PC-3 (cell line): ENCODE measurements around the gene MATN1. TPM values are rescaled to one million over a fixed set of nuclear protein-coding genes. Genes with fewer than 3 reads are reported as not detected.

ENCODE experiments used
- ATAC-seq: fragments of 200-7000 bp; cut with Tn5 transposase; 2 replicates; pipeline ENCODE4 v1.9.1; 2020; ENCODE audit warnings: mild to moderate bottlenecking, moderate library complexity
- BruUV-seq: library from RNA; stranded (reverse); fragments of 400-500 nt; replicated peaks from 2 replicates; lab custom pipeline; 2021; lab: Mats Ljungman, UMichigan
- CTCF ChIA-PET: fragments of 300-600 bp; sonication (Branson Sonifier 250); formaldehyde crosslinking; loops from one replicate; lab custom pipeline; 2022; ENCODE audit warnings: antibody characterized with exemption; lab: Charles Lee
- POLR2A ChIA-PET: fragments of 300-600 bp; sonication (Branson Sonifier 250); formaldehyde crosslinking; loops from one replicate; lab custom pipeline; 2022; ENCODE audit warnings: antibody characterized with exemption; ENCODE audit not compliant: unreplicated experiment; lab: Charles Lee
- DNase-seq: peaks from one replicate; pipeline ENCODE4 v3.0.0-alpha.2; 2015
- H2AFZ ChIP-seq: fragments of 300-600 bp; sonication (generic); 2 replicates; pipeline ENCODE4 v1.6.0; 2016; ENCODE audit warnings: antibody characterized with exemption, low read length
- H3F3A ChIP-seq: fragments of 300-600 bp; sonication (generic); one replicate; pipeline ENCODE4 v1.6.0; 2017; ENCODE audit warnings: antibody characterized with exemption, low read length, control low read depth, mild to moderate bottlenecking; ENCODE audit not compliant: unreplicated experiment
- H3K27ac ChIP-seq: fragments of 300-600 bp; sonication (generic); 2 replicates; pipeline ENCODE4 v1.5.1; 2016; ENCODE audit warnings: mild to moderate bottlenecking, low read length
- H3K27me3 ChIP-seq: fragments of 300-600 bp; sonication (generic); 2 replicates; pipeline ENCODE4 v1.6.1; 2016; ENCODE audit warnings: low read length, mixed read lengths
- H3K36me3 ChIP-seq: fragments of 300-600 bp; sonication (generic); 2 replicates; pipeline ENCODE4 v1.6.1; 2016; ENCODE audit warnings: low read depth, mixed run types, low read length, mixed read lengths
- H3K4me1 ChIP-seq: fragments of 300-600 bp; sonication (generic); 2 replicates; pipeline ENCODE4 v1.5.1; 2016; ENCODE audit warnings: low read length; ENCODE audit not compliant: insufficient read depth
- H3K4me2 ChIP-seq: fragments of 300-600 bp; sonication (generic); 2 replicates; pipeline ENCODE4 v1.6.0; 2016; ENCODE audit warnings: low read length
- H3K4me3 ChIP-seq: fragments of 300-600 bp; sonication (generic); 2 replicates; pipeline ENCODE4 v1.5.1; 2016; ENCODE audit warnings: mild to moderate bottlenecking, low read length, mixed read lengths
- H3K79me2 ChIP-seq: fragments of 300-600 bp; sonication (generic); 2 replicates; pipeline ENCODE4 v1.6.1; 2017; ENCODE audit warnings: low read length, mixed read lengths
- H3K9ac ChIP-seq: fragments of 300-600 bp; sonication (generic); 2 replicates; pipeline ENCODE4 v1.6.0; 2016; ENCODE audit warnings: mild to moderate bottlenecking, low read length
- H3K9me2 ChIP-seq: fragments of 300-600 bp; sonication (generic); replicated peaks from 2 replicates; pipeline ENCODE4 v1.6.1; 2016; ENCODE audit warnings: mixed run types, low read length, mixed read lengths
- H3K9me3 ChIP-seq: fragments of 300-600 bp; sonication (generic); 2 replicates; pipeline ENCODE4 v1.6.1; 2016; ENCODE audit warnings: low read length, mixed read lengths
- H4K20me1 ChIP-seq: fragments of 300-600 bp; sonication (generic); 2 replicates; pipeline ENCODE4 v1.6.1; 2016; ENCODE audit warnings: low read length, mixed read lengths
- CTCF ChIP-seq: fragments of 300-600 bp; sonication (generic); conservative IDR thresholded peaks from 2 replicates; pipeline ENCODE4 v1.5.1; 2017; ENCODE audit warnings: antibody characterized with exemption, low read depth, mild to moderate bottlenecking, low read length
- EZH2 ChIP-seq: fragments of 300-600 bp; sonication (generic); IDR thresholded peaks from one replicate; pipeline ENCODE4 v1.6.1; 2017; ENCODE audit warnings: antibody characterized with exemption, mild to moderate bottlenecking, low read length; ENCODE audit not compliant: unreplicated experiment
- EZH2phosphoT487 ChIP-seq: fragments of 300-600 bp; sonication (generic); IDR thresholded peaks from 2 replicates; pipeline ENCODE4 v1.6.1; 2018; ENCODE audit warnings: mild to moderate bottlenecking, antibody characterized with exemption, low read length, borderline replicate concordance
- intact Hi-C: fragments of 100-400 bp; cut with micrococcal nuclease; formaldehyde crosslinking; loops from 2 replicates; pipeline ENCODE4 v1.9.0; 2023
- total RNA-seq: library from RNA; depleted of rRNA; stranded (reverse); fragments of >200 nt; gene quantifications from 2 replicates; pipeline ENCODE4 v1.2.3, GENCODE V29; 2014

The MATN1 gene
- total RNA-seq, 1 experiment from 2014 or later, result not detected

- peaks cover 5% of the 10 kb centered on the region; the same call in 1 of the 2 replicates for H3K27me3 ChIP-seq
- H3K36me3 ChIP-seq, result no peaks in the 10 kb centered on the region
- TF ChIP-seq EZH2phosphoT487, result no peak
- TF ChIP-seq CTCF, result no peak
- no peak for TF ChIP-seq EZH2
- no peaks in the 10 kb centered on the region for H3K4me1 ChIP-seq
- H3K4me2 ChIP-seq, result no peak overlapping the region
- no peak overlapping the region for H2AFZ ChIP-seq
- no peaks in the 10 kb centered on the region for H3K9me2 ChIP-seq
- no TSS peak for BruUV-seq
- peak; percentile 15 for DNase-seq
- no peak overlapping the region for H3K27ac ChIP-seq
- no peaks in the 10 kb centered on the region for H3K9me3 ChIP-seq
- CTCF ChIA-PET, result interaction anchor here (0.6 kb wide), 1 partner anchor 990 kb away, joined by 3 read pairs; no protein-coding TSS in a partner anchor
- H4K20me1 ChIP-seq, result no peaks in the 10 kb centered on the region
- intact Hi-C loops, result loop anchor here (5.0 to 10.0 kb wide), 4 partner anchors 999 to 1819 kb away; no protein-coding TSS in a partner anchor
- POLR2A ChIA-PET, result no interaction called here
- H3F3A ChIP-seq, result no peaks in the 10 kb centered on the region
- no peak overlapping the region for H3K4me3 ChIP-seq
- ATAC-seq, result peak; percentile 39; the same call in 1 of the 2 replicates
- H3K9ac ChIP-seq, result no peak overlapping the region
- no peaks in the 10 kb centered on the region for H3K79me2 ChIP-seq
Observed at GRCh38 chr1:30706528-30706927, 16.9 kb downstream of the MATN1 start.

DNA sequence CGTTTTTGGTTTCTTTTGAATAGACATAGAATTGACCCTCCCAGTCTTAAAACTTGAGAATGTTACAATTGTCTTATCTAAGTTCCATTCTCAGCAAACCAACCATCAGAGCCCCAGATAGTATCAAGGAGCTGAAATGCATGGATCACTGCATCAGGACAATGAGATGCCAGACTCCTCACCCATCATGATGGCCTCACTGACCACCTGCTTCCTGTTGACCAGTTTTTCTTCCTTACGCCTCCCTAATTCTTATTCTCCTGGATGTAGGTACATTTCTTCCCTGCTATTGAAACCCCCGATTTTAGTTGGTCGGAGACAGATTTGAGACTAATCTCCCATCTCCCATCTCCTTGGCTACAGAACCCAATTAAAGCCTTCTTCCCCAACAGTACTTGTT, 17.7 kb downstream of the MATN1 start:
- Histone ChIP-seq H3K9me3 (no peaks in the 10 kb centered on the region), H4K20me1 (no peaks in the 10 kb centered on the region), H3K9ac (no peak overlapping the region), H3K9me2 (no peaks in the 10 kb centered on the region), H3K36me3 (no peaks in the 10 kb centered on the region), H3F3A (no peaks in the 10 kb centered on the region), H3K4me3 (no peak overlapping the region), H3K4me1 (no peaks in the 10 kb centered on the region), H3K27me3 (0 out of 2 replicates have a peak, but pooled peaks cover 3% of the 10 kb centered on the region), H2AFZ (no peak overlapping the region), H3K27ac (no peak overlapping the region), H3K4me2 (no peak overlapping the region), H3K79me2 (no peaks in the 10 kb centered on the region)
- BruUV-seq, result no TSS peak
- POLR2A ChIA-PET, result no interaction called here
- DNase-seq, result no peak
- no peak for ATAC-seq
- TF ChIP-seq CTCF (no peak), EZH2phosphoT487 (no peak), EZH2 (no peak)
- CTCF ChIA-PET, result no interaction called here
- intact Hi-C loops, result loop anchor here (5.0 to 10.0 kb wide), 4 partner anchors 998 to 1818 kb away; no protein-coding TSS in a partner anchor

GRCh38 chr1:30704765-30705509, 18.4 kb downstream of the MATN1 start:
- no peak overlapping the region for H2AFZ ChIP-seq
- H4K20me1 ChIP-seq, result no peaks in the 10 kb centered on the region
- no peaks in the 10 kb centered on the region for H3K79me2 ChIP-seq
- no peak overlapping the region for H3K27ac ChIP-seq
- no peaks in the 10 kb centered on the region for H3K36me3 ChIP-seq
- ChIA-PET CTCF (no interaction called here), POLR2A (no interaction called here)
- no peak overlapping the region for H3K9ac ChIP-seq
- TF ChIP-seq EZH2phosphoT487 (no peak), EZH2 (no peak), CTCF (no peak)
- no peak overlapping the region for H3K4me2 ChIP-seq
- H3K4me1 ChIP-seq, result no peaks in the 10 kb centered on the region
- no peaks in the 10 kb centered on the region for H3F3A ChIP-seq
- no TSS peak for BruUV-seq
- DNase-seq (no peak), ATAC-seq (no peak)
- H3K9me2 ChIP-seq, result no peaks in the 10 kb centered on the region
- intact Hi-C loops, result loop anchor here (5.0 to 10.0 kb wide), 4 partner anchors 998 to 1818 kb away; no protein-coding TSS in a partner anchor
- 0 out of 2 replicates have a peak, but pooled peaks cover 3% of the 10 kb centered on the region for H3K27me3 ChIP-seq
- H3K4me3 ChIP-seq, result no peak overlapping the region
- no peaks in the 10 kb centered on the region for H3K9me3 ChIP-seq
